K562 (cell line): ENCODE measurements around the gene NEUROG1. TPM values are rescaled to one million over a fixed set of nuclear protein-coding genes. Genes with fewer than 3 reads are reported as not detected.
A peak's percentile ranks its signal among the peaks of the same experiment; 100 is the strongest.
"Not testable (repeated sequence)": the region's sequence is repeated elsewhere in the genome, so short reads cannot be mapped to it uniquely, and the experiment has no call there.

Source experiments
- ATAC-seq: fragments of 200-7000 bp; cut with Tn5 transposase; 3 replicates; pipeline ENCODE4 v1.9.1; 2020; ENCODE audit warnings: moderate library complexity
- BruUV-seq: library from RNA; stranded (reverse); fragments of 400-500 nt; replicated peaks from 2 replicates; lab custom pipeline; 2021; lab: Mats Ljungman, UMichigan
- CTCF ChIA-PET: fragments of 300-600 bp; formaldehyde crosslinking; extraction: SDS; loops from one replicate; lab custom pipeline; 2021; ENCODE audit warnings: low intra/inter-chr PET ratio; lab: Yijun Ruan, JAX
- POLR2A ChIA-PET: fragments of 300-600, 350-650 bp; sonication (Branson Sonifier 250); formaldehyde crosslinking; extraction: SDS; loops from one replicate; lab custom pipeline; 2021; ENCODE audit warnings: antibody characterized with exemption, inconsistent platforms; lab: Yijun Ruan, JAX
- DNase-seq, 4 experiments: peaks; one replicate each; pipeline versions ENCODE4 v3.0.0 to v3.0.0-alpha.2; 2011 to 2018; ENCODE audit warnings: low spot score in 3 of 4, mixed read lengths in 3 of 4; ENCODE audit errors: extremely low read depth in 1 of 4
- FAIRE-seq: peaks from 2 replicates; lab custom pipeline; 2011; peaks lifted over from hg19 to GRCh38; lab: Jason Lieb, UNC
- H2AFZ ChIP-seq: 2 replicates; pipeline ENCODE4 v1.6.0; 2011; ENCODE audit warnings: low read depth, low read length, control low read depth, inconsistent platforms
- H3K27ac ChIP-seq: fragments of 200-600 bp; 3 replicates; pipeline ENCODE4 v1.8.0; 2011; ENCODE audit warnings: low read depth, mild to moderate bottlenecking, control low read depth, inconsistent platforms, low read length, moderate library complexity, mixed read lengths; ENCODE audit errors: extremely low read depth
- H3K27me3 ChIP-seq, 2 experiments: fragments of 300-600 bp in 1 of 2; 2 replicates in 1 of 2; 3 replicates in 1 of 2; pipeline versions ENCODE4 v1.6.0 to v1.8.0; 2011; ENCODE audit warnings: inconsistent platforms in 2 of 2, low read length in 2 of 2, mild to moderate bottlenecking in 1 of 2, mixed read lengths in 1 of 2, moderate library complexity in 1 of 2; ENCODE audit not compliant: control insufficient read depth in 2 of 2, insufficient read depth in 2 of 2
- H3K36me3 ChIP-seq: fragments of 300-600 bp; 3 replicates; pipeline ENCODE4 v1.8.0; 2011; ENCODE audit warnings: mild to moderate bottlenecking, low read length, inconsistent platforms; ENCODE audit not compliant: control insufficient read depth, insufficient read depth
- H3K4me1 ChIP-seq, 2 experiments: fragments of 200-600 bp in 1 of 2; replicated peaks in 1 of 2; 2 replicates in 1 of 2; 3 replicates in 1 of 2; pipeline versions ENCODE4 v1.5.1 to v1.8.0; 2011; ENCODE audit warnings: inconsistent platforms in 2 of 2, low read length in 2 of 2, mild to moderate bottlenecking in 1 of 2, mixed read lengths in 1 of 2, moderate library complexity in 1 of 2; ENCODE audit not compliant: control insufficient read depth in 2 of 2, insufficient read depth in 2 of 2
- H3K4me2 ChIP-seq: 2 replicates; pipeline ENCODE4 v1.6.1; 2011; ENCODE audit warnings: low read length, control low read depth, inconsistent platforms, mixed read lengths; ENCODE audit not compliant: insufficient read depth
- H3K4me3 ChIP-seq: fragments of 200-600 bp; sonication (generic), shearing (Covaris generic); 2 replicates; pipeline ENCODE4 v1.5.1; 2016; ENCODE audit warnings: control low read depth, inconsistent platforms
- H3K79me2 ChIP-seq: fragments of 200-600 bp; 3 replicates; pipeline ENCODE4 v1.8.0; 2011; ENCODE audit warnings: low read length, inconsistent platforms; ENCODE audit not compliant: control insufficient read depth, insufficient read depth
- H3K9ac ChIP-seq, 2 experiments: 2 replicates each; pipeline versions ENCODE4 v1.6.0 to v1.6.1; 2011; ENCODE audit warnings: low read depth in 2 of 2, low read length in 2 of 2, control low read depth in 1 of 2, inconsistent platforms in 1 of 2, mild to moderate bottlenecking in 1 of 2, mixed read lengths in 1 of 2; ENCODE audit not compliant: insufficient read depth in 1 of 2
- H3K9me1 ChIP-seq: one replicate; pipeline ENCODE4 v1.6.0; 2011; ENCODE audit warnings: inconsistent platforms, mild to moderate bottlenecking, low read length, moderate library complexity; ENCODE audit not compliant: control insufficient read depth, insufficient read depth
- H3K9me3 ChIP-seq: replicated peaks from 2 replicates; pipeline ENCODE4 v1.5.1; 2011; ENCODE audit warnings: low read depth, low read length, inconsistent platforms; ENCODE audit not compliant: control insufficient read depth, insufficient read depth
- H4K20me1 ChIP-seq: replicated peaks from 2 replicates; pipeline ENCODE4 v1.6.1; 2011; ENCODE audit warnings: low read length, inconsistent platforms, mixed read lengths; ENCODE audit not compliant: control insufficient read depth, insufficient read depth
- CBFA2T3 ChIP-seq: fragments of 450-650 bp; IDR thresholded peaks from 2 replicates; pipeline ENCODE4 v1.6.1; 2017
- FOSL1 ChIP-seq: fragments of 200-800 bp; sonication (Bioruptor generic); conservative IDR thresholded peaks from 2 replicates; pipeline ENCODE4 v1.6.1; 2016; ENCODE audit warnings: missing genetic modification characterization, missing compliant biosample characterization
- L3MBTL2 ChIP-seq: fragments of 450-650 bp; IDR thresholded peaks from 2 replicates; pipeline ENCODE4 v1.6.1; 2016; ENCODE audit warnings: mild to moderate bottlenecking, moderate library complexity
- RCOR1 ChIP-seq, 2 experiments: IDR thresholded peaks; 2 replicates each; pipeline ENCODE4 v1.6.1; 2012; ENCODE audit warnings: low read depth in 2 of 2, low read length in 2 of 2, borderline replicate concordance in 1 of 2, improper control_type of control experiment in 1 of 2
- SMAD1 ChIP-seq: fragments of 150-350 bp; IDR thresholded peaks from 2 replicates; pipeline ENCODE4 v1.6.1; 2014; ENCODE audit warnings: low read length, low read depth; ENCODE audit not compliant: partially characterized antibody
- SPI1 ChIP-seq: IDR thresholded peaks from 2 replicates; pipeline ENCODE4 v1.6.1; 2011; ENCODE audit warnings: low read depth, low read length, control low read depth, borderline replicate concordance
- ZFP36 ChIP-seq: fragments of 150-350 bp; IDR thresholded peaks from 2 replicates; pipeline ENCODE4 v1.6.1; 2018; ENCODE audit warnings: low read length, low read depth; ENCODE audit not compliant: partially characterized antibody
- ZNF766 ChIP-seq: fragments of 200-800 bp; sonication (Bioruptor generic); conservative IDR thresholded peaks from 2 replicates; pipeline ENCODE4 v1.6.1; 2016; ENCODE audit warnings: missing genetic modification characterization, missing compliant biosample characterization
- WGBS: fragments of 100-300 bp; shearing (Covaris generic); methylation state at CpG from one replicate; pipeline ENCODE4 v1.1.6; 2016; ENCODE audit warnings: low coverage, mixed read lengths; ENCODE audit not compliant: insufficient coverage; ENCODE audit errors: missing lambda C conversion rate; 5-methylcytosine and 5-hydroxymethylcytosine counted together
- in situ Hi-C: fragments of 300-500 bp; cut with MboI; formaldehyde crosslinking; loops from 4 replicates; pipeline ENCODE4 v1.15.0; 2018; ENCODE audit warnings: inconsistent platforms, mixed read lengths
- intact Hi-C: fragments of 100-400 bp; cut with micrococcal nuclease; formaldehyde crosslinking; loops from 2 replicates; pipeline ENCODE4 v1.14.2; 2022
- polyA plus RNA-seq, 8 experiments: library from polyadenylated mRNA; depleted of rRNA in 4 of 8; stranded (reverse) in 5 of 8; unstranded in 3 of 8; fragments of >200 nt; fragmentation: Nextera tagmentation in 2 of 8; fragmentation: Illumina TruSeq in 1 of 8; extraction: Ambion mirVana in 2 of 8; extraction: Trizol in 1 of 8; gene quantifications; 2 replicates each; pipeline versions ENCODE4 v1.2.1 to v1.2.3, GENCODE V29; 2011 to 2014; ENCODE audit warnings: inconsistent platforms in 1 of 8, missing spikeins in 1 of 8
- total RNA-seq, 7 experiments: library from RNA; depleted of rRNA in 6 of 7; stranded (reverse); fragments of >200 nt in 6 of 7; fragmentation: Illumina TruSeq in 2 of 7; extraction: Trizol in 2 of 7; gene quantifications; 2 replicates each; pipeline versions ENCODE4 v1.2.1 to v1.2.3, GENCODE V29; 2011 to 2021; ENCODE audit warnings: low replicate concordance in 1 of 7

NEUROG1 gene
- total and polyA plus RNA-seq, 9 of the 15 experiments (the other 6 are each of a cell fraction or from before 2014, with no cell fraction given) = not detected

- TF ChIP-seq RCOR1 (IDR thresholded peaks at IDR 0.05; ENCODE audit: borderline replicate concordance in 1 of 2, low read depth in 2 of 2, low read length in 2 of 2) (no peak), SMAD1 (no peak)
- POLR2A ChIA-PET = interaction anchor here (0.5 to 1.6 kb wide), 2 partner anchors 19 to 39 kb away, joined by 3 read pairs; no protein-coding TSS in a partner anchor
- no peaks in the 10 kb centered on the region for H3K9me1 ChIP-seq
- H3K9me3 ChIP-seq = no peaks in the 10 kb centered on the region
- no peak for DNase-seq
- H3K79me2 ChIP-seq = no peaks in the 10 kb centered on the region
- H3K27ac ChIP-seq = no peak overlapping the region
- H3K4me3 ChIP-seq = no peak overlapping the region
- 21% methylated on average over 7 of the region's 8 CpGs for WGBS
- ATAC-seq = no peak
- no peaks in the 10 kb centered on the region for H4K20me1 ChIP-seq
- no peak overlapping the region for H3K9ac ChIP-seq
- no peaks in the 10 kb centered on the region; a peak in 1 of 5 replicates for H3K4me1 ChIP-seq
- no peak for FAIRE-seq
- CTCF ChIA-PET = no interaction called here
- H3K27me3 ChIP-seq = peaks cover 0 to 9% of the 10 kb centered on the region in 2 experiments; a peak in 1 of 5 replicates
- BruUV-seq = no TSS peak
- no peak overlapping the region for H2AFZ ChIP-seq
- in situ Hi-C loops (no loop called here), intact Hi-C loops (no loop called here)
- no peaks in the 10 kb centered on the region for H3K36me3 ChIP-seq
- no peak overlapping the region for H3K4me2 ChIP-seq
Measured at GRCh38 chr5:135497971-135498636, 37.7 kb downstream of the NEUROG1 start.

DNA sequence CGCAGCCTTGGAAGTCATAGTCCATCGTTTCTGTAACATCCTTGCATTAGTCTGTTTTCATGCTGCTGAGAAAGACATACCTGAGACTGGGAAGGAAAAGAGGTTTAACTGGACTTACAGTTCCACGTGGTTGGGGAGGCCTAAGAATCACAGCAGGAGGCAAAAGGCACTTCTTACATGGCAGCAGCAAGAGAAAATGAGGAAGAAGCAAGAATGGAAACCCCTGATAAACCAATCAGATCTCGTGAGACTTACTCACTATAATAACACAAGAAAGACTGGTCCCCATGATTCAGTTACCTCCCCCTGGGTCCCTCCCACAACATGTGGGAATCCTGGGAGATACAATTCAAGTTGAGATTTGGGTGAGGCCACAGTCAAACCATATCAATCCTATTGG, 40.2 kb downstream of the NEUROG1 start:
- POLR2A ChIA-PET = interaction anchor here (0.6 to 1.3 kb wide), 2 partner anchors 9 to 53 kb away, joined by 3 read pairs; no protein-coding TSS in a partner anchor
- WGBS = 24% methylated on average over 4 of the region's 4 CpGs
- not testable (repeated sequence) for ATAC-seq

More for the DNA sequence above, 40.2 kb downstream of the NEUROG1 start:
- H3K4me3 ChIP-seq, DNase-seq, H3K4me2 ChIP-seq, H3K27me3 ChIP-seq, H3K79me2 ChIP-seq, H3K9me3 ChIP-seq, H4K20me1 ChIP-seq, BruUV-seq, H3K36me3 ChIP-seq, H3K9ac ChIP-seq, H3K9me1 ChIP-seq, H3K27ac ChIP-seq, in situ Hi-C loops, H2AFZ ChIP-seq, CTCF ChIA-PET, intact Hi-C loops: not testable (repeated sequence)
- H3K4me1 ChIP-seq = peaks cover 3 to 13% of the 10 kb centered on the region in 2 experiments; a peak in 4 of 5 replicates
- peak; percentile 65 for FAIRE-seq
- 0 out of 2 replicates have a peak, but pooled peaks have one; percentile 15 for TF ChIP-seq SPI1
- 0 out of 2 replicates have a peak, but pooled peaks have one; percentile 23 for TF ChIP-seq L3MBTL2
- peak; percentile 69 for TF ChIP-seq ZFP36
- TF ChIP-seq ZNF766 (CRISPR knock-in tag) = peak; percentile 85
- peak; percentile 15; the same call in 1 of the 2 replicates for TF ChIP-seq CBFA2T3
- peak; percentile 36; the same call in 1 of the 2 replicates for TF ChIP-seq FOSL1 (tag)
